ENCODE data around the gene NKAIN4.

The NKAIN4 gene

GRCh38 chr20:63217706-63218105 lies 36.6 kb downstream of the NKAIN4 start:
- no peak for DNase-seq

- DNase-seq, result no peak
Measured at GRCh38 chr20:63216849-63217471, 37.3 kb downstream of the NKAIN4 start.

GRCh38 chr20:63216041-63216848 lies 38.0 kb downstream of the NKAIN4 start, which contains the start of gene YTHDF1:
TSS of gene YTHDF1 (minus strand) at chr20:63216131. CDS start at chr20:63215892, 239 bp downstream.
- DNase-seq, result peak; percentile 92

GRCh38 chr20:63215101-63216040 lies 38.9 kb downstream of the NKAIN4 start:
- no peak for DNase-seq

- DNase-seq, result no peak
Measured at GRCh38 chr20:63214514-63214913, 39.7 kb downstream of the NKAIN4 start.

- DNase-seq, result no peak
Measured at GRCh38 chr20:63212792-63213191, 41.5 kb downstream of the NKAIN4 start.

GRCh38 chr20:63212393-63212730 lies 41.9 kb downstream of the NKAIN4 start:
- no peak for DNase-seq

GRCh38 chr20:63210011-63210605 lies 44.2 kb downstream of the NKAIN4 start:
- no peak for DNase-seq

- no peak for DNase-seq
Measured at GRCh38 chr20:63208346-63208909, 45.8 kb downstream of the NKAIN4 start.

GRCh38 chr20:63206878-63207277 lies 47.4 kb downstream of the NKAIN4 start:
- DNase-seq, result no peak

GRCh38 chr20:63205896-63206295 lies 48.4 kb downstream of the NKAIN4 start:
- no peak for DNase-seq

GRCh38 chr20:63204362-63204761 lies 49.9 kb downstream of the NKAIN4 start:
- DNase-seq, result no peak

- DNase-seq, result no peak
Measured at GRCh38 chr20:63202811-63203526, 51.3 kb downstream of the NKAIN4 start.

GRCh38 chr20:63202021-63202420 lies 52.2 kb downstream of the NKAIN4 start:
- DNase-seq, result no peak

GRCh38 chr20:63198606-63199005 lies 55.7 kb downstream of the NKAIN4 start:
- DNase-seq, result no peak

- DNase-seq, result no peak
Measured at GRCh38 chr20:63196768-63197470, 57.3 kb downstream of the NKAIN4 start.

GRCh38 chr20:63194797-63195173 lies 59.5 kb downstream of the NKAIN4 start:
- DNase-seq, result no peak

GRCh38 chr20:63194007-63194796 lies 60.1 kb downstream of the NKAIN4 start:
- DNase-seq, result no peak

GRCh38 chr20:63192721-63193120 lies 61.5 kb downstream of the NKAIN4 start:
- no peak for DNase-seq

GRCh38 chr20:63191400-63191799 lies 62.9 kb downstream of the NKAIN4 start:
- no peak for DNase-seq

All from activated CD4-positive, alpha-beta T cell treated with anti-CD3 and anti-CD28 coated beads, Interleukin-2, amount 50 U/mL, for 1 hour (primary cell).